Measurements from ENCODE around the gene NLRX1. TPM values are rescaled to one million over a fixed set of nuclear protein-coding genes. Genes with fewer than 3 reads are reported as not detected.

The NLRX1 gene
- total RNA-seq, 1 experiment from 2014 or later, result 25.2 TPM

DNA sequence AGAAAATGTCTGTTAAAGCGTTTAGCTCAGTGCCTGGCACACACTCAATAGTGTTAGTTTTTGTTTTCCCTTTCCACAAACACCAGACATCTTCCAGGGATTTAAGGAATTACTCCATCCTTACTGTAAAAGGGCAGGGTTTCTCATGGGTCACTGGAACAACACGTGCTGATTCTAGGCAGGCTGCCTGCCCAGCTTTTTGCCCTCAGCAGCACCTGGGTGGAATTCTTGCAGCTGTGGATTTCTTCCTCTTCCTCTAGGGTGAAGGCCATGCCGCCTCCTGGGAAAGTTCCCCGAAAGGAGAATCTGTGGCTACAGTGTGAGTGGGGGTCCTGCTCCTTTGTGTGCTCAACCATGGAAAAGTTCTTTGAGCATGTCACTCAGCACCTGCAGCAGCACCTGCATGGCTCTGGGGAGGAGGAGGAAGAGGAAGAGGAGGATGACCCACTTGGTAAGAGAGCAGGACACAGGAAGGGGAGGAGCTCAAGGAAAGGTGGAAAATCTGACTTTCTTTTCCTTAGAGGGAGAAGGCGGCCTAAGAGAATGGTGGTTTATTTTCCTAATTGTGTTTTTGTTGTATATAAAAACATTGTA is 41.8 kb upstream of the NLRX1 start:
- no peak overlapping the region for H3K27ac ChIP-seq (ENCODE audit: low read length)
- in situ Hi-C loops (cut with HindIII; ENCODE audit: low pct_unique_long_range_greater_than_20kb, low sequenced_read_pairs), result no loop called here
- H3K4me3 ChIP-seq (ENCODE audit: low read depth in 2 of 2, low read length in 2 of 2), result no peak overlapping the region
- POLR2A ChIA-PET, result no interaction called here
- no TSS peak for BruUV-seq (replicated peaks)
- CTCF ChIA-PET, result interaction anchor here (0.6 kb wide), 1 partner anchor 25 kb away, joined by 3 read pairs; the partner anchor contains the start of gene DPAGT1
- DNase-seq (ENCODE audit: low read depth, low spot score) (no peak), ATAC-seq (no peak)
- TF ChIP-seq SIN3A (IDR thresholded peaks at IDR 0.05; ENCODE audit: borderline replicate concordance, insufficient read depth, low read depth, low read length) (no peak), POLR2AphosphoS5 (IDR thresholded peaks at IDR 0.05; ENCODE audit: low read depth, low read length) (0 out of 2 replicates have a peak, but pooled peaks have one; percentile 9)
- H3K4me1 ChIP-seq (ENCODE audit: control insufficient read depth, insufficient read depth, low read length), result peaks cover 6% of the 10 kb centered on the region
- intact Hi-C loops (cut with micrococcal nuclease; ENCODE audit: unreplicated experiment), result no loop called here
- no peaks in the 10 kb centered on the region for H3K9me3 ChIP-seq (ENCODE audit: control insufficient read depth, insufficient read depth, low read depth, low read length)
- H3K36me3 ChIP-seq (ENCODE audit: control insufficient read depth, insufficient read depth, low read length), result peaks cover 7% of the 10 kb centered on the region
- H3K27me3 ChIP-seq (ENCODE audit: control insufficient read depth, insufficient read depth, low read length), result no peaks in the 10 kb centered on the region

- no peak overlapping the region for H3K27ac ChIP-seq (ENCODE audit: low read length)
- no peaks in the 10 kb centered on the region for H3K9me3 ChIP-seq (ENCODE audit: control insufficient read depth, insufficient read depth, low read depth, low read length)
- no peaks in the 10 kb centered on the region for H3K4me1 ChIP-seq (ENCODE audit: control insufficient read depth, insufficient read depth, low read length)
- H3K36me3 ChIP-seq (ENCODE audit: control insufficient read depth, insufficient read depth, low read length), result peaks cover 10% of the 10 kb centered on the region
- intact Hi-C loops (cut with micrococcal nuclease; ENCODE audit: unreplicated experiment), result no loop called here
- ATAC-seq (no peak), DNase-seq (ENCODE audit: low read depth, low spot score) (no peak)
- ChIA-PET POLR2A (no interaction called here), CTCF (interaction anchor here (0.6 kb wide), 1 partner anchor 9 kb away, joined by 3 read pairs; the partner anchor contains the start of gene HINFP)
- in situ Hi-C loops (cut with HindIII; ENCODE audit: low pct_unique_long_range_greater_than_20kb, low sequenced_read_pairs), result no loop called here
- no peaks in the 10 kb centered on the region for H3K27me3 ChIP-seq (ENCODE audit: control insufficient read depth, insufficient read depth, low read length)
- BruUV-seq (replicated peaks), result no TSS peak
- H3K4me3 ChIP-seq (ENCODE audit: low read depth in 2 of 2, low read length in 2 of 2), result no peak overlapping the region
- no peak for TF ChIP-seq SIN3A (IDR thresholded peaks at IDR 0.05; ENCODE audit: borderline replicate concordance, insufficient read depth, low read depth, low read length)
- no peak for TF ChIP-seq POLR2AphosphoS5 (IDR thresholded peaks at IDR 0.05; ENCODE audit: low read depth, low read length)
- no peak for TF ChIP-seq REST (IDR thresholded peaks at IDR 0.05; ENCODE audit: insufficient read depth in 1 of 2, low read depth in 2 of 2, low read length in 1 of 2)
- no peak for TF ChIP-seq TCF7L2 (IDR thresholded peaks at IDR 0.05; ENCODE audit: low read depth, low read length)
- no peak for TF ChIP-seq CTCF (IDR thresholded peaks at IDR 0.05)
Observed at GRCh38 chr11:119130662-119131061, 37.9 kb upstream of the NLRX1 start.

- H3K27ac ChIP-seq (ENCODE audit: low read length), result no peak overlapping the region
- TF ChIP-seq REST (IDR thresholded peaks at IDR 0.05; ENCODE audit: insufficient read depth in 1 of 2, low read depth in 2 of 2, low read length in 1 of 2), result no peak
- peak; percentile 86 for TF ChIP-seq CTCF (IDR thresholded peaks at IDR 0.05)
- peak; percentile 74 for ATAC-seq
- H3K36me3 ChIP-seq (ENCODE audit: control insufficient read depth, insufficient read depth, low read length), result peaks cover 10% of the 10 kb centered on the region
- no TSS peak for BruUV-seq (replicated peaks)
- intact Hi-C loops (cut with micrococcal nuclease; ENCODE audit: unreplicated experiment) (no loop called here), in situ Hi-C loops (cut with HindIII; ENCODE audit: low pct_unique_long_range_greater_than_20kb, low sequenced_read_pairs) (no loop called here)
- H3K4me3 ChIP-seq (ENCODE audit: low read depth in 2 of 2, low read length in 2 of 2), result no peak overlapping the region
- no peak for DNase-seq (ENCODE audit: low read depth, low spot score)
- H3K9me3 ChIP-seq (ENCODE audit: control insufficient read depth, insufficient read depth, low read depth, low read length), result no peaks in the 10 kb centered on the region
- H3K27me3 ChIP-seq (ENCODE audit: control insufficient read depth, insufficient read depth, low read length), result no peaks in the 10 kb centered on the region
- POLR2A ChIA-PET, result no interaction called here
- no peaks in the 10 kb centered on the region for H3K4me1 ChIP-seq (ENCODE audit: control insufficient read depth, insufficient read depth, low read length)
- CTCF ChIA-PET, result interaction anchor here (1.0 kb wide), 2 partner anchors 9 to 25 kb away, joined by 3 to 7 read pairs; no protein-coding TSS in a partner anchor
Observed at GRCh38 chr11:119134389-119134978, 34.0 kb upstream of the NLRX1 start.

All from Panc1 (cell line).